K562 (cell line): Measurements from ENCODE around the gene DAB2. TPM values are rescaled to one million over a fixed set of nuclear protein-coding genes. Genes with fewer than 3 reads are reported as not detected.
A peak's percentile ranks its signal among the peaks of the same experiment; 100 is the strongest.

ENCODE experiments used
- ATAC-seq: fragments of 200-7000 bp; cut with Tn5 transposase; 3 replicates; pipeline ENCODE4 v1.9.1; 2020; ENCODE audit warnings: moderate library complexity
- BruUV-seq: library from RNA; stranded (reverse); fragments of 400-500 nt; replicated peaks from 2 replicates; lab custom pipeline; 2021; lab: Mats Ljungman, UMichigan
- CTCF ChIA-PET: fragments of 300-600 bp; formaldehyde crosslinking; extraction: SDS; loops from one replicate; lab custom pipeline; 2021; ENCODE audit warnings: low intra/inter-chr PET ratio; lab: Yijun Ruan, JAX
- POLR2A ChIA-PET: fragments of 300-600, 350-650 bp; sonication (Branson Sonifier 250); formaldehyde crosslinking; extraction: SDS; loops from one replicate; lab custom pipeline; 2021; ENCODE audit warnings: antibody characterized with exemption, inconsistent platforms; lab: Yijun Ruan, JAX
- DNase-seq, 4 experiments: peaks; one replicate each; pipeline versions ENCODE4 v3.0.0 to v3.0.0-alpha.2; 2011 to 2018; ENCODE audit warnings: low spot score in 3 of 4, mixed read lengths in 3 of 4; ENCODE audit errors: extremely low read depth in 1 of 4
- FAIRE-seq: peaks from 2 replicates; lab custom pipeline; 2011; peaks lifted over from hg19 to GRCh38; lab: Jason Lieb, UNC
- H2AFZ ChIP-seq: 2 replicates; pipeline ENCODE4 v1.6.0; 2011; ENCODE audit warnings: low read depth, low read length, control low read depth, inconsistent platforms
- H3K27ac ChIP-seq: fragments of 200-600 bp; 3 replicates; pipeline ENCODE4 v1.8.0; 2011; ENCODE audit warnings: low read depth, mild to moderate bottlenecking, control low read depth, inconsistent platforms, low read length, moderate library complexity, mixed read lengths; ENCODE audit errors: extremely low read depth
- H3K27me3 ChIP-seq, 2 experiments: fragments of 300-600 bp in 1 of 2; 2 replicates in 1 of 2; 3 replicates in 1 of 2; pipeline versions ENCODE4 v1.6.0 to v1.8.0; 2011; ENCODE audit warnings: inconsistent platforms in 2 of 2, low read length in 2 of 2, mild to moderate bottlenecking in 1 of 2, mixed read lengths in 1 of 2, moderate library complexity in 1 of 2; ENCODE audit not compliant: control insufficient read depth in 2 of 2, insufficient read depth in 2 of 2
- H3K36me3 ChIP-seq: fragments of 300-600 bp; 3 replicates; pipeline ENCODE4 v1.8.0; 2011; ENCODE audit warnings: mild to moderate bottlenecking, low read length, inconsistent platforms; ENCODE audit not compliant: control insufficient read depth, insufficient read depth
- H3K4me1 ChIP-seq, 2 experiments: fragments of 200-600 bp in 1 of 2; replicated peaks in 1 of 2; 2 replicates in 1 of 2; 3 replicates in 1 of 2; pipeline versions ENCODE4 v1.5.1 to v1.8.0; 2011; ENCODE audit warnings: inconsistent platforms in 2 of 2, low read length in 2 of 2, mild to moderate bottlenecking in 1 of 2, mixed read lengths in 1 of 2, moderate library complexity in 1 of 2; ENCODE audit not compliant: control insufficient read depth in 2 of 2, insufficient read depth in 2 of 2
- H3K4me2 ChIP-seq: 2 replicates; pipeline ENCODE4 v1.6.1; 2011; ENCODE audit warnings: low read length, control low read depth, inconsistent platforms, mixed read lengths; ENCODE audit not compliant: insufficient read depth
- H3K4me3 ChIP-seq: fragments of 200-600 bp; sonication (generic), shearing (Covaris generic); 2 replicates; pipeline ENCODE4 v1.5.1; 2016; ENCODE audit warnings: control low read depth, inconsistent platforms
- H3K79me2 ChIP-seq: fragments of 200-600 bp; 3 replicates; pipeline ENCODE4 v1.8.0; 2011; ENCODE audit warnings: low read length, inconsistent platforms; ENCODE audit not compliant: control insufficient read depth, insufficient read depth
- H3K9ac ChIP-seq, 2 experiments: 2 replicates each; pipeline versions ENCODE4 v1.6.0 to v1.6.1; 2011; ENCODE audit warnings: low read depth in 2 of 2, low read length in 2 of 2, control low read depth in 1 of 2, inconsistent platforms in 1 of 2, mild to moderate bottlenecking in 1 of 2, mixed read lengths in 1 of 2; ENCODE audit not compliant: insufficient read depth in 1 of 2
- H3K9me1 ChIP-seq: one replicate; pipeline ENCODE4 v1.6.0; 2011; ENCODE audit warnings: inconsistent platforms, mild to moderate bottlenecking, low read length, moderate library complexity; ENCODE audit not compliant: control insufficient read depth, insufficient read depth
- H3K9me3 ChIP-seq: replicated peaks from 2 replicates; pipeline ENCODE4 v1.5.1; 2011; ENCODE audit warnings: low read depth, low read length, inconsistent platforms; ENCODE audit not compliant: control insufficient read depth, insufficient read depth
- H4K20me1 ChIP-seq: replicated peaks from 2 replicates; pipeline ENCODE4 v1.6.1; 2011; ENCODE audit warnings: low read length, inconsistent platforms, mixed read lengths; ENCODE audit not compliant: control insufficient read depth, insufficient read depth
- CCAR2 ChIP-seq: fragments of 200-400 bp; formaldehyde crosslinking; IDR thresholded peaks from 2 replicates; pipeline ENCODE4 v1.6.1; 2017; ENCODE audit warnings: mild to moderate bottlenecking, low read depth, low read length
- CHD1 ChIP-seq: fragments of 200-600 bp; sonication (generic); IDR thresholded peaks from one replicate; pipeline ENCODE4 v1.6.1; 2012; ENCODE audit warnings: mild to moderate bottlenecking, moderate library complexity, low read length, inconsistent platforms
- SIN3B ChIP-seq: fragments of 450-650 bp; IDR thresholded peaks from 2 replicates; pipeline ENCODE4 v1.6.1; 2017; ENCODE audit warnings: low read depth, mild to moderate bottlenecking, moderate library complexity
- TRIM24 ChIP-seq, 2 experiments: fragments of 450-650 bp; IDR thresholded peaks; 2 replicates each; pipeline ENCODE4 v1.6.1; 2016
- WGBS: fragments of 100-300 bp; shearing (Covaris generic); methylation state at CpG from one replicate; pipeline ENCODE4 v1.1.6; 2016; ENCODE audit warnings: low coverage, mixed read lengths; ENCODE audit not compliant: insufficient coverage; ENCODE audit errors: missing lambda C conversion rate; 5-methylcytosine and 5-hydroxymethylcytosine counted together
- in situ Hi-C: fragments of 300-500 bp; cut with MboI; formaldehyde crosslinking; loops from 4 replicates; pipeline ENCODE4 v1.15.0; 2018; ENCODE audit warnings: inconsistent platforms, mixed read lengths
- intact Hi-C: fragments of 100-400 bp; cut with micrococcal nuclease; formaldehyde crosslinking; loops from 2 replicates; pipeline ENCODE4 v1.14.2; 2022
- polyA plus RNA-seq, 8 experiments: library from polyadenylated mRNA; depleted of rRNA in 4 of 8; stranded (reverse) in 5 of 8; unstranded in 3 of 8; fragments of >200 nt; fragmentation: Nextera tagmentation in 2 of 8; fragmentation: Illumina TruSeq in 1 of 8; extraction: Ambion mirVana in 2 of 8; extraction: Trizol in 1 of 8; gene quantifications; 2 replicates each; pipeline versions ENCODE4 v1.2.1 to v1.2.3, GENCODE V29; 2011 to 2014; ENCODE audit warnings: inconsistent platforms in 1 of 8, missing spikeins in 1 of 8
- total RNA-seq, 7 experiments: library from RNA; depleted of rRNA in 6 of 7; stranded (reverse); fragments of >200 nt in 6 of 7; fragmentation: Illumina TruSeq in 2 of 7; extraction: Trizol in 2 of 7; gene quantifications; 2 replicates each; pipeline versions ENCODE4 v1.2.1 to v1.2.3, GENCODE V29; 2011 to 2021; ENCODE audit warnings: low replicate concordance in 1 of 7
- TF ChIP-seq, protein P1 (sequence below), 2 experiments: IDR thresholded peaks; 2 replicates each; pipeline ENCODE4 v1.6.1; 2012; ENCODE audit warnings: improper control_type of control experiment in 2 of 2, low read depth in 2 of 2, low read length in 2 of 2, borderline replicate concordance in 1 of 2
- TF ChIP-seq, protein P2 (sequence below), 2 experiments: fragments of 450-650 bp; formaldehyde crosslinking in 1 of 2; IDR thresholded peaks; 2 replicates each; pipeline versions ENCODE4 v1.4.0 to v1.6.1; 2014 to 2020; ENCODE audit warnings: mild to moderate bottlenecking in 2 of 2, borderline replicate concordance in 1 of 2, low read depth in 1 of 2
- TF ChIP-seq, protein P3 (sequence below), 3 experiments: fragments of 200-800 bp in 1 of 3; fragments of 250-450 bp in 1 of 3; fragments of 450-650 bp in 1 of 3; sonication (Bioruptor Pico) in 1 of 3; sonication (Bioruptor generic) in 1 of 3; formaldehyde crosslinking in 1 of 3; IDR thresholded peaks; 2 replicates each; pipeline versions ENCODE4 v1.6.1 to v1.8.0; 2016 to 2022; ENCODE audit warnings: mild to moderate bottlenecking in 2 of 3, missing genetic modification characterization in 2 of 3, missing compliant biosample characterization in 1 of 3, moderate library complexity in 1 of 3

The DAB2 gene
- total and polyA plus RNA-seq, 9 of the 15 experiments (the other 6 are each of a cell fraction or from before 2014, with no cell fraction given): 6.6 to 29.9 (median 24.1) TPM

DNA sequence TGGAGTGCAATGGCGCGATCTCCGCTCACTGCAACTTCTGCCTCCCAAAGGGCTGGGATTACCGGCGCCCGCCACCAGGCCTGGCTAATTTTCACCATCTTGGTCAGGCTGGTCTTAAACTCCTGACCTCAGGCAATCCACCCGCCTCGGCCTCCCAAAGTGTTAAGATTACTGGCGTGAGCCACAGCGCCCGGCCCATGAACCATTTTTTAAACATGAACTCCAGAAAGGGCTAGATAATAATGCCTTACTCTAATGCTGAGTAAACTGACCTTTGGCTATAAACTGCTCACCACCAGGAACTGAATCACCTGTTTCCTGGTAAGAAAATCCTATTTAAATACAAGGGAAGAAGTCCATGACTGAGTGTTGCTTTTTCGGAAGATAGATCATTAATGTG, 23.2 kb upstream of the DAB2 start:
- Histone ChIP-seq H3K9ac (no peak overlapping the region), H3K79me2 (no peaks in the 10 kb centered on the region), H3K4me3 (no peak overlapping the region), H4K20me1 (no peaks in the 10 kb centered on the region), H3K27ac (no peak overlapping the region), H3K9me3 (no peaks in the 10 kb centered on the region), H2AFZ (peak overlapping the region; percentile 18; the same call in 1 of the 2 replicates), H3K36me3 (no peaks in the 10 kb centered on the region), H3K4me2 (no peak overlapping the region), H3K9me1 (no peaks in the 10 kb centered on the region), H3K4me1 (no peaks in the 10 kb centered on the region), H3K27me3 (no peaks in the 10 kb centered on the region; a peak in 1 of 5 replicates)
- ChIA-PET CTCF (no interaction called here), POLR2A (no interaction called here)
- DNase-seq (no peak), FAIRE-seq (no peak), ATAC-seq (no peak)
- in situ Hi-C loops: no loop called here
- intact Hi-C loops: no loop called here
- TF ChIP-seq TRIM24 (IDR thresholded peaks at IDR 0.05): no peak
- no peak for TF ChIP-seq CHD1
- TF ChIP-seq, protein P1, sequence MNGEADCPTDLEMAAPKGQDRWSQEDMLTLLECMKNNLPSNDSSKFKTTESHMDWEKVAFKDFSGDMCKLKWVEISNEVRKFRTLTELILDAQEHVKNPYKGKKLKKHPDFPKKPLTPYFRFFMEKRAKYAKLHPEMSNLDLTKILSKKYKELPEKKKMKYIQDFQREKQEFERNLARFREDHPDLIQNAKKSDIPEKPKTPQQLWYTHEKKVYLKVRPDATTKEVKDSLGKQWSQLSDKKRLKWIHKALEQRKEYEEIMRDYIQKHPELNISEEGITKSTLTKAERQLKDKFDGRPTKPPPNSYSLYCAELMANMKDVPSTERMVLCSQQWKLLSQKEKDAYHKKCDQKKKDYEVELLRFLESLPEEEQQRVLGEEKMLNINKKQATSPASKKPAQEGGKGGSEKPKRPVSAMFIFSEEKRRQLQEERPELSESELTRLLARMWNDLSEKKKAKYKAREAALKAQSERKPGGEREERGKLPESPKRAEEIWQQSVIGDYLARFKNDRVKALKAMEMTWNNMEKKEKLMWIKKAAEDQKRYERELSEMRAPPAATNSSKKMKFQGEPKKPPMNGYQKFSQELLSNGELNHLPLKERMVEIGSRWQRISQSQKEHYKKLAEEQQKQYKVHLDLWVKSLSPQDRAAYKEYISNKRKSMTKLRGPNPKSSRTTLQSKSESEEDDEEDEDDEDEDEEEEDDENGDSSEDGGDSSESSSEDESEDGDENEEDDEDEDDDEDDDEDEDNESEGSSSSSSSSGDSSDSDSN (IDR thresholded peaks at IDR 0.05; ENCODE audit: borderline replicate concordance in 1 of 2, low read depth in 2 of 2, low read length in 2 of 2): no peak
- TF ChIP-seq CCAR2: no peak
- TF ChIP-seq, protein P2, sequence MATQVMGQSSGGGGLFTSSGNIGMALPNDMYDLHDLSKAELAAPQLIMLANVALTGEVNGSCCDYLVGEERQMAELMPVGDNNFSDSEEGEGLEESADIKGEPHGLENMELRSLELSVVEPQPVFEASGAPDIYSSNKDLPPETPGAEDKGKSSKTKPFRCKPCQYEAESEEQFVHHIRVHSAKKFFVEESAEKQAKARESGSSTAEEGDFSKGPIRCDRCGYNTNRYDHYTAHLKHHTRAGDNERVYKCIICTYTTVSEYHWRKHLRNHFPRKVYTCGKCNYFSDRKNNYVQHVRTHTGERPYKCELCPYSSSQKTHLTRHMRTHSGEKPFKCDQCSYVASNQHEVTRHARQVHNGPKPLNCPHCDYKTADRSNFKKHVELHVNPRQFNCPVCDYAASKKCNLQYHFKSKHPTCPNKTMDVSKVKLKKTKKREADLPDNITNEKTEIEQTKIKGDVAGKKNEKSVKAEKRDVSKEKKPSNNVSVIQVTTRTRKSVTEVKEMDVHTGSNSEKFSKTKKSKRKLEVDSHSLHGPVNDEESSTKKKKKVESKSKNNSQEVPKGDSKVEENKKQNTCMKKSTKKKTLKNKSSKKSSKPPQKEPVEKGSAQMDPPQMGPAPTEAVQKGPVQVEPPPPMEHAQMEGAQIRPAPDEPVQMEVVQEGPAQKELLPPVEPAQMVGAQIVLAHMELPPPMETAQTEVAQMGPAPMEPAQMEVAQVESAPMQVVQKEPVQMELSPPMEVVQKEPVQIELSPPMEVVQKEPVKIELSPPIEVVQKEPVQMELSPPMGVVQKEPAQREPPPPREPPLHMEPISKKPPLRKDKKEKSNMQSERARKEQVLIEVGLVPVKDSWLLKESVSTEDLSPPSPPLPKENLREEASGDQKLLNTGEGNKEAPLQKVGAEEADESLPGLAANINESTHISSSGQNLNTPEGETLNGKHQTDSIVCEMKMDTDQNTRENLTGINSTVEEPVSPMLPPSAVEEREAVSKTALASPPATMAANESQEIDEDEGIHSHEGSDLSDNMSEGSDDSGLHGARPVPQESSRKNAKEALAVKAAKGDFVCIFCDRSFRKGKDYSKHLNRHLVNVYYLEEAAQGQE (IDR thresholded peaks at IDR 0.05; ENCODE audit: borderline replicate concordance): no peak
- TF ChIP-seq, protein P2 (CRISPR knock-in tag; IDR thresholded peaks at IDR 0.05; ENCODE audit: low read depth): no peak
- TF ChIP-seq, protein P3, sequence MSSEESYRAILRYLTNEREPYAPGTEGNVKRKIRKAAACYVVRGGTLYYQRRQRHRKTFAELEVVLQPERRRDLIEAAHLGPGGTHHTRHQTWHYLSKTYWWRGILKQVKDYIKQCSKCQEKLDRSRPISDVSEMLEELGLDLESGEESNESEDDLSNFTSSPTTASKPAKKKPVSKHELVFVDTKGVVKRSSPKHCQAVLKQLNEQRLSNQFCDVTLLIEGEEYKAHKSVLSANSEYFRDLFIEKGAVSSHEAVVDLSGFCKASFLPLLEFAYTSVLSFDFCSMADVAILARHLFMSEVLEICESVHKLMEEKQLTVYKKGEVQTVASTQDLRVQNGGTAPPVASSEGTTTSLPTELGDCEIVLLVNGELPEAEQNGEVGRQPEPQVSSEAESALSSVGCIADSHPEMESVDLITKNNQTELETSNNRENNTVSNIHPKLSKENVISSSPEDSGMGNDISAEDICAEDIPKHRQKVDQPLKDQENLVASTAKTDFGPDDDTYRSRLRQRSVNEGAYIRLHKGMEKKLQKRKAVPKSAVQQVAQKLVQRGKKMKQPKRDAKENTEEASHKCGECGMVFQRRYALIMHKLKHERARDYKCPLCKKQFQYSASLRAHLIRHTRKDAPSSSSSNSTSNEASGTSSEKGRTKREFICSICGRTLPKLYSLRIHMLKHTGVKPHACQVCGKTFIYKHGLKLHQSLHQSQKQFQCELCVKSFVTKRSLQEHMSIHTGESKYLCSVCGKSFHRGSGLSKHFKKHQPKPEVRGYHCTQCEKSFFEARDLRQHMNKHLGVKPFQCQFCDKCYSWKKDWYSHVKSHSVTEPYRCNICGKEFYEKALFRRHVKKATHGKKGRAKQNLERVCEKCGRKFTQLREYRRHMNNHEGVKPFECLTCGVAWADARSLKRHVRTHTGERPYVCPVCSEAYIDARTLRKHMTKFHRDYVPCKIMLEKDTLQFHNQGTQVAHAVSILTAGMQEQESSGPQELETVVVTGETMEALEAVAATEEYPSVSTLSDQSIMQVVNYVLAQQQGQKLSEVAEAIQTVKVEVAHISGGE (CRISPR knock-in tag; IDR thresholded peaks at IDR 0.05): no peak
- TF ChIP-seq SIN3B: no peak
- 40% methylated on average over 12 of the region's 12 CpGs for WGBS
- no TSS peak for BruUV-seq
